Measurements from ENCODE around the gene SF3B5. TPM values are rescaled to one million over a fixed set of nuclear protein-coding genes. Genes with fewer than 3 reads are reported as not detected.

The SF3B5 gene
- total and polyA plus RNA-seq, 9 of the 15 experiments (the other 6 are each of a cell fraction or from before 2014, with no cell fraction given), result 238 to 1,211 (median 407) TPM

DNA sequence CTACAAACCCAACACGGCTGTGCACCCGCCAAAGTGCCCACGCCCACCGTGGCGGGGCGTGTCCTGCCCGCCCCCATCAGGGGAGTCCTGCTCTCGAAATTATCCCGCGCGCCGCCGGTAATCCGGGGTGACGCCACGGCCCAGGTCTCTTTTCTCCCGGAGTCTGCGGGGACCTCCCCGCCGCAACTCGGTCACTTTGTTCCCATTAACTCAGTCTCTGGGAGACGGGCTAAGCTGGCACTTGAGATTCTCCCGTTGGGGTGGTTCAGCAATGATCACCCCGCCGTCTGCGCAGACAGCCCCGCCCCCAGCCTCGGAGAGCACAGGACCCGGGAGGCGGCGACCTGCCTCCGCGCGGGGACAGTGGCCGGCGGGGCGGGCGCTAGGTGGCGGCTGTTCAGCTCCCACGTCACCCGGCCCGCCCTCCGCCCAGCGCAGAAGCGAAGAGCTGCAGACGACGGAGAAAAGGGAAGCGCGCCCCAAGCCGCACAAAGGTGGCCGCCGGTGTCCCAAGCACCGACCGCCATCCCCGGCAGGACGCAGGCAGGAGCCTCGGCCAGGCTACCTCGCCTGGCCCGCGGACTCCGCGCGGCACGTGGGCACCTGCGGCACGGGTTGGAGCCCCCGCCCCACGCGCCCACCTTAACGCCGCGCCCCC, 31.5 kb downstream of the SF3B5 start (continued):
- TF ChIP-seq LCOR (CRISPR knock-in tag; IDR thresholded peaks at IDR 0.05) (peak; percentile 81), CHD2 (IDR thresholded peaks at IDR 0.05; ENCODE audit: low read depth, low read length) (no peak), ZNF75A (CRISPR knock-in tag; IDR thresholded peaks at IDR 0.05) (no peak), FIP1L1 (IDR thresholded peaks at IDR 0.05; ENCODE audit: low read depth, low read length, poor library complexity, severe bottlenecking) (no peak), SMAD1 (IDR thresholded peaks at IDR 0.05; ENCODE audit: low read depth, low read length, partially characterized antibody) (peak; percentile 47), ZFPM2 (CRISPR knock-in tag; IDR thresholded peaks at IDR 0.05) (no peak), FOS (IDR thresholded peaks at IDR 0.05; ENCODE audit: extremely low read depth, insufficient read length) (no peak), MED1 (CRISPR knock-in tag; IDR thresholded peaks at IDR 0.05; ENCODE audit: borderline replicate concordance) (no peak), TARDBP (IDR thresholded peaks at IDR 0.05) (0 out of 2 replicates have a peak, but pooled peaks have one; percentile 21)
- TF ChIP-seq, protein P1, sequence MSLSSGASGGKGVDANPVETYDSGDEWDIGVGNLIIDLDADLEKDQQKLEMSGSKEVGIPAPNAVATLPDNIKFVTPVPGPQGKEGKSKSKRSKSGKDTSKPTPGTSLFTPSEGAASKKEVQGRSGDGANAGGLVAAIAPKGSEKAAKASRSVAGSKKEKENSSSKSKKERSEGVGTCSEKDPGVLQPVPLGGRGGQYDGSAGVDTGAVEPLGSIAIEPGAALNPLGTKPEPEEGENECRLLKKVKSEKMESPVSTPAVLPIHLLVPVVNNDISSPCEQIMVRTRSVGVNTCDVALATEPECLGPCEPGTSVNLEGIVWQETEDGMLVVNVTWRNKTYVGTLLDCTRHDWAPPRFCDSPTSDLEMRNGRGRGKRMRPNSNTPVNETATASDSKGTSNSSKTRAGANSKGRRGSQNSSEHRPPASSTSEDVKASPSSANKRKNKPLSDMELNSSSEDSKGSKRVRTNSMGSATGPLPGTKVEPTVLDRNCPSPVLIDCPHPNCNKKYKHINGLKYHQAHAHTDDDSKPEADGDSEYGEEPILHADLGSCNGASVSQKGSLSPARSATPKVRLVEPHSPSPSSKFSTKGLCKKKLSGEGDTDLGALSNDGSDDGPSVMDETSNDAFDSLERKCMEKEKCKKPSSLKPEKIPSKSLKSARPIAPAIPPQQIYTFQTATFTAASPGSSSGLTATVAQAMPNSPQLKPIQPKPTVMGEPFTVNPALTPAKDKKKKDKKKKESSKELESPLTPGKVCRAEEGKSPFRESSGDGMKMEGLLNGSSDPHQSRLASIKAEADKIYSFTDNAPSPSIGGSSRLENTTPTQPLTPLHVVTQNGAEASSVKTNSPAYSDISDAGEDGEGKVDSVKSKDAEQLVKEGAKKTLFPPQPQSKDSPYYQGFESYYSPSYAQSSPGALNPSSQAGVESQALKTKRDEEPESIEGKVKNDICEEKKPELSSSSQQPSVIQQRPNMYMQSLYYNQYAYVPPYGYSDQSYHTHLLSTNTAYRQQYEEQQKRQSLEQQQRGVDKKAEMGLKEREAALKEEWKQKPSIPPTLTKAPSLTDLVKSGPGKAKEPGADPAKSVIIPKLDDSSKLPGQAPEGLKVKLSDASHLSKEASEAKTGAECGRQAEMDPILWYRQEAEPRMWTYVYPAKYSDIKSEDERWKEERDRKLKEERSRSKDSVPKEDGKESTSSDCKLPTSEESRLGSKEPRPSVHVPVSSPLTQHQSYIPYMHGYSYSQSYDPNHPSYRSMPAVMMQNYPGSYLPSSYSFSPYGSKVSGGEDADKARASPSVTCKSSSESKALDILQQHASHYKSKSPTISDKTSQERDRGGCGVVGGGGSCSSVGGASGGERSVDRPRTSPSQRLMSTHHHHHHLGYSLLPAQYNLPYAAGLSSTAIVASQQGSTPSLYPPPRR (CRISPR knock-in tag; IDR thresholded peaks at IDR 0.05; ENCODE audit: borderline replicate concordance), result peak; percentile 51; the same call in 1 of the 2 replicates
- TF ChIP-seq, protein P2, sequence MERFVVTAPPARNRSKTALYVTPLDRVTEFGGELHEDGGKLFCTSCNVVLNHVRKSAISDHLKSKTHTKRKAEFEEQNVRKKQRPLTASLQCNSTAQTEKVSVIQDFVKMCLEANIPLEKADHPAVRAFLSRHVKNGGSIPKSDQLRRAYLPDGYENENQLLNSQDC (CRISPR knock-in tag; IDR thresholded peaks at IDR 0.05), result no peak
- TF ChIP-seq, protein P3, sequence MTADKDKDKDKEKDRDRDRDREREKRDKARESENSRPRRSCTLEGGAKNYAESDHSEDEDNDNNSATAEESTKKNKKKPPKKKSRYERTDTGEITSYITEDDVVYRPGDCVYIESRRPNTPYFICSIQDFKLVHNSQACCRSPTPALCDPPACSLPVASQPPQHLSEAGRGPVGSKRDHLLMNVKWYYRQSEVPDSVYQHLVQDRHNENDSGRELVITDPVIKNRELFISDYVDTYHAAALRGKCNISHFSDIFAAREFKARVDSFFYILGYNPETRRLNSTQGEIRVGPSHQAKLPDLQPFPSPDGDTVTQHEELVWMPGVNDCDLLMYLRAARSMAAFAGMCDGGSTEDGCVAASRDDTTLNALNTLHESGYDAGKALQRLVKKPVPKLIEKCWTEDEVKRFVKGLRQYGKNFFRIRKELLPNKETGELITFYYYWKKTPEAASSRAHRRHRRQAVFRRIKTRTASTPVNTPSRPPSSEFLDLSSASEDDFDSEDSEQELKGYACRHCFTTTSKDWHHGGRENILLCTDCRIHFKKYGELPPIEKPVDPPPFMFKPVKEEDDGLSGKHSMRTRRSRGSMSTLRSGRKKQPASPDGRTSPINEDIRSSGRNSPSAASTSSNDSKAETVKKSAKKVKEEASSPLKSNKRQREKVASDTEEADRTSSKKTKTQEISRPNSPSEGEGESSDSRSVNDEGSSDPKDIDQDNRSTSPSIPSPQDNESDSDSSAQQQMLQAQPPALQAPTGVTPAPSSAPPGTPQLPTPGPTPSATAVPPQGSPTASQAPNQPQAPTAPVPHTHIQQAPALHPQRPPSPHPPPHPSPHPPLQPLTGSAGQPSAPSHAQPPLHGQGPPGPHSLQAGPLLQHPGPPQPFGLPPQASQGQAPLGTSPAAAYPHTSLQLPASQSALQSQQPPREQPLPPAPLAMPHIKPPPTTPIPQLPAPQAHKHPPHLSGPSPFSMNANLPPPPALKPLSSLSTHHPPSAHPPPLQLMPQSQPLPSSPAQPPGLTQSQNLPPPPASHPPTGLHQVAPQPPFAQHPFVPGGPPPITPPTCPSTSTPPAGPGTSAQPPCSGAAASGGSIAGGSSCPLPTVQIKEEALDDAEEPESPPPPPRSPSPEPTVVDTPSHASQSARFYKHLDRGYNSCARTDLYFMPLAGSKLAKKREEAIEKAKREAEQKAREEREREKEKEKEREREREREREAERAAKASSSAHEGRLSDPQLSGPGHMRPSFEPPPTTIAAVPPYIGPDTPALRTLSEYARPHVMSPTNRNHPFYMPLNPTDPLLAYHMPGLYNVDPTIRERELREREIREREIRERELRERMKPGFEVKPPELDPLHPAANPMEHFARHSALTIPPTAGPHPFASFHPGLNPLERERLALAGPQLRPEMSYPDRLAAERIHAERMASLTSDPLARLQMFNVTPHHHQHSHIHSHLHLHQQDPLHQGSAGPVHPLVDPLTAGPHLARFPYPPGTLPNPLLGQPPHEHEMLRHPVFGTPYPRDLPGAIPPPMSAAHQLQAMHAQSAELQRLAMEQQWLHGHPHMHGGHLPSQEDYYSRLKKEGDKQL (CRISPR knock-in tag; IDR thresholded peaks at IDR 0.05; ENCODE audit: borderline replicate concordance), result peak; percentile 79; the same call in 1 of the 2 replicates
- TF ChIP-seq, protein P4, sequence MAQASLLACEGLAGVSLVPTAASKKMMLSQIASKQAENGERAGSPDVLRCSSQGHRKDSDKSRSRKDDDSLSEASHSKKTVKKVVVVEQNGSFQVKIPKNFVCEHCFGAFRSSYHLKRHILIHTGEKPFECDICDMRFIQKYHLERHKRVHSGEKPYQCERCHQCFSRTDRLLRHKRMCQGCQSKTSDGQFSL (CRISPR knock-in tag; IDR thresholded peaks at IDR 0.05), result 0 out of 2 replicates have a peak, but pooled peaks have one; percentile 36
- TF ChIP-seq, protein P4 (tag; IDR thresholded peaks at IDR 0.05), result no peak
